ENCODE data around the gene PLCXD1.

Gene PLCXD1

DNA sequence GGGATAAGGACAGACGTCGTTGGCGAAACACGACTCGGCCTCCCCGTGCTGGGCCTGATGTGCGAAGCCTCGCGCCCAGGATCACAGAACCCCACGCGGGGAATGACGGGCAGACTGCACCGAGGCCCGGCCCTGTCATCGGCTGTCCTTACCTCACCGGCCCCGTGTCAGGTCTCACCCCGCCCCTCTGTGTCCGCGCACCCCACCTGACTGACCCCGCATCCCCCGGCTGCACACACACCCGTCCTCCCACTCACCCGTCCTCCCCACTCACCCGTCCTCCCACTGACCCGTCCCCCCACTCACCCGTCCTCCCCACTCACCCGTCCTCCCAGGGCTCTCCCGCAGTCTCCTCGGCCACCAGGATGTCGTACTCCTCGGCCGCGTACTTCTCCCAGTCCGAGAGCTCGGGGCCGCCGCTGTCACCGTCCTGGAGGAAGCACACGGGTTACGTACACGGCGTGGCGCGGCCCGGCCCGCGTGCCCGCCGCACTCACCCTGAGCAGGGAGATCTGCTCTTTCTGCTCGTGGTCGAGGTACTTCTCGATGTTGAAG is 57.2 kb downstream of the PLCXD1 start:
- no peak for DNase-seq (ENCODE audit: low read depth)
- no peak overlapping the region for H3K4me3 ChIP-seq (ENCODE audit: low read length)
- TF ChIP-seq, protein P1, sequence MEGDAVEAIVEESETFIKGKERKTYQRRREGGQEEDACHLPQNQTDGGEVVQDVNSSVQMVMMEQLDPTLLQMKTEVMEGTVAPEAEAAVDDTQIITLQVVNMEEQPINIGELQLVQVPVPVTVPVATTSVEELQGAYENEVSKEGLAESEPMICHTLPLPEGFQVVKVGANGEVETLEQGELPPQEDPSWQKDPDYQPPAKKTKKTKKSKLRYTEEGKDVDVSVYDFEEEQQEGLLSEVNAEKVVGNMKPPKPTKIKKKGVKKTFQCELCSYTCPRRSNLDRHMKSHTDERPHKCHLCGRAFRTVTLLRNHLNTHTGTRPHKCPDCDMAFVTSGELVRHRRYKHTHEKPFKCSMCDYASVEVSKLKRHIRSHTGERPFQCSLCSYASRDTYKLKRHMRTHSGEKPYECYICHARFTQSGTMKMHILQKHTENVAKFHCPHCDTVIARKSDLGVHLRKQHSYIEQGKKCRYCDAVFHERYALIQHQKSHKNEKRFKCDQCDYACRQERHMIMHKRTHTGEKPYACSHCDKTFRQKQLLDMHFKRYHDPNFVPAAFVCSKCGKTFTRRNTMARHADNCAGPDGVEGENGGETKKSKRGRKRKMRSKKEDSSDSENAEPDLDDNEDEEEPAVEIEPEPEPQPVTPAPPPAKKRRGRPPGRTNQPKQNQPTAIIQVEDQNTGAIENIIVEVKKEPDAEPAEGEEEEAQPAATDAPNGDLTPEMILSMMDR (IDR thresholded peaks at IDR 0.05; ENCODE audit: insufficient read depth, low read depth, low read length, missing control alignments) = no peak

DNA sequence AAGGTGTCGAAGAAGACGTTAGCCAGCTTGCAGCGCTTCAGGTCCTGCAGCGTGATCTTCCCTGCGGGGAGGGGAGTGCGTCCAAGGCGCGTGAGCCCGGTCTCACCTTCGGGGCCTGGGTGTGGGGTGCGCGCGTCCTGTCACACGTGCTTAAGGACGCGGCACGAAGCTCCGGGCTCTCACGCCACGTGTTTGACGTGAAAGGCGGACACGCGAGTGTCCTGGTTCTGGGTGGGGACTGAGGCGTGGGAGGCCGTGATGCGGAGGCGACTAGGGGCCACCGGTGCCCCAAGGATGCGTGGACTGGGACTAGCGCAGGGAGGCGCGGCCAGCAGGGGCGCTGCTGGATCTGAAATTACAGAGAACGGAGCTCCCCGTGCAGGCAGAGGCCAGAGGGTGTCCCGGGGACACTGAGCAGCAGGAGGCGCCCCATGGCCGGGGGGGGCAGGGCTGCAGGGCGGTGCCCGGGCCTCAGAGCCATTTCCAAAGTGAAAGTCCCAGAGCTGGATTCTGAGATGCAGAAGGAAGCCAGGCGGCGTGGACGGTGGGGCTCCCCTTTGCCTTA is 57.7 kb downstream of the PLCXD1 start:
- TF ChIP-seq, protein P1 (IDR thresholded peaks at IDR 0.05; ENCODE audit: insufficient read depth, low read depth, low read length, missing control alignments) = no peak
- no peak for DNase-seq (ENCODE audit: low read depth)

DNA sequence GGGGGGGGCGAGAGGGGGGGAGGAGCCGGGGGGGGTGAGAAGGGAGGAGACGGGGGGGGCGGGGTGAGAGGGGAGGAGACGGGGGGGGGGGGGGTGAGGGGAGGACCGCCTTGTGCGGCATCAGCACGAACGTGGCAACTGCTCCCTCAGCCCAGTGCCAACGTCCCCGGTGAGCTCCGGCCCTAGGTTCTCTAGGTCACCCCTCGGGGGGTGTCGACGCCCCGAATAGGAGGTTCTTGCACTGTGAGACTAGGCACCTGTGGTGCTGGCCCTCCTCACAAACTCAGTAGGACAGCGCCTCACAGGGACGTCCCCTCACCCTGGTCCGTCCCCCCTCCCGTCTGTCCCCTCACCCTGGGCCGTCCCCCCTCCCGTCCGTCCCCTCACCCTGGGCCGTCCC is 58.9 kb downstream of the PLCXD1 start:
- no peak for DNase-seq (ENCODE audit: low read depth)
- no peak overlapping the region for H3K4me3 ChIP-seq (ENCODE audit: low read length)
- TF ChIP-seq, protein P1 (IDR thresholded peaks at IDR 0.05; ENCODE audit: insufficient read depth, low read depth, low read length, missing control alignments) = no peak

More for the DNA sequence above, 57.7 kb downstream of the PLCXD1 start:
- H3K4me3 ChIP-seq (ENCODE audit: low read length) = no peak overlapping the region

DNA sequence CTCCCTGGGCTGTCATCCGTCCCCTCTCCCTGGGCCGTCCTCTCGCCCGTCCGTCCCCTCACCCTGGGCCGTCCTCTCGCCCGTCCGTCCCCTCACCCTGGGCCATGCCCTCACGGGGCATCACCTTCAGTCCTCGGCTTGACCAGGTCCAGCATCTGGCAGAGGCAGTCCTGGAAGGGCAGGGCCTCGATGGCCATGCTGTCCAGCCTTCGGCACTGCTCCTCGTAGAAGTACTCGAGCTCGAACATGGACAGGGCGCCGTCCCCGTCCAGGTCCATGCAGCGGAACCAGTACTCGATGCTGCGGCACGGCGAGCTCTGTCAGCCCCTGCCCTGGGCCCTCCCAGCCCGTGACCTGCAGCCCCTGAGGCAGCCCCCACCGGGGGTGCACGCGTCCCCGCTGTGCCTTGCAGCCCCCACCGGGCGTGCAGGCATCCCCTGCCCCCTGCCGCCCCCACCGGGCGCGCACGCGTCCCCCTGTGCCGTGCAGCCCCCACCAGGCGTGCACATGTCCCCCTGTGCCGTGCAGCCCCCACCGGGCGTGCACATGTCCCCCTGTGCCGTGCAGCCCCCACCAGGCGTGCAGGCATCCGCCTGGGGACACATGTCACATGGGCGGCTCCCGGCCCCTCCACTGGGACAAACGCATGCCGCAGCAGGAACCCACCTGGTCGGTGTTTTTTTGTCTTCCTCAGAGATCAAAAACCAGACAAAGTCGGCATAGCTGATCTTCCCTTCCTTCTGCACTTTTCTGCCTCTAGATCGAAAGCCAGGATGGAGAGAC is 59.7 kb downstream of the PLCXD1 start:
- DNase-seq (ENCODE audit: low read depth) = no peak
- TF ChIP-seq, protein P1 (IDR thresholded peaks at IDR 0.05; ENCODE audit: insufficient read depth, low read depth, low read length, missing control alignments) = no peak
- no peak overlapping the region for H3K4me3 ChIP-seq (ENCODE audit: low read length)

DNA sequence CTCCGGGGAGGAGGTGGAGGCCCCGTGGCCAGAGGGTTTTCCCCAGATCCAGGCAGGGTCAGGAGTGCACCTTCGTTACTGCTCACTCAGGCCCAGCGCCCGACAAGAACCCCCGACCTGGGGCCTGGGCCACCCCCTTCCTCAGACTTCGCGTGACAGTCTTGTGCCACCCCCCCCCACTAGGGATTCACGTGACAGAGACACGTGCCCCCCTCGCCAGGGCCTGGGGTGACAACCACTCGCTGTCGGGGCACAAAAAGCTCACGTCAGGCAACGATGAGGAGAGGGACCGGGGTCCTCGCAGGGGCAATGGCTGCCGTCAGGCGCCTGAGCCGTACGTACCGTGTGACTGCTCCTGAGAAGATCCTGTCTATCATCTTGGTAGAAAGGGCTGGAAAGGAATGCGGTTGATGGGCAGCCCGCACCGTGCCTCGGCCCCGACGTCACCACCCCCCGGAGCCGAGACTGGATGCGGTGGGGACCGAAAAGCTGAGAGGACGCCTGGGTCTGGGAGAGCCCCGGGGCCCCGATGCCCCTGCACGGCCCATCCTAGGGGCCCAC is 60.4 kb downstream of the PLCXD1 start:
- no peak for DNase-seq (ENCODE audit: low read depth)
- TF ChIP-seq, protein P1 (IDR thresholded peaks at IDR 0.05; ENCODE audit: insufficient read depth, low read depth, low read length, missing control alignments) = no peak
- no peak overlapping the region for H3K4me3 ChIP-seq (ENCODE audit: low read length)

DNA sequence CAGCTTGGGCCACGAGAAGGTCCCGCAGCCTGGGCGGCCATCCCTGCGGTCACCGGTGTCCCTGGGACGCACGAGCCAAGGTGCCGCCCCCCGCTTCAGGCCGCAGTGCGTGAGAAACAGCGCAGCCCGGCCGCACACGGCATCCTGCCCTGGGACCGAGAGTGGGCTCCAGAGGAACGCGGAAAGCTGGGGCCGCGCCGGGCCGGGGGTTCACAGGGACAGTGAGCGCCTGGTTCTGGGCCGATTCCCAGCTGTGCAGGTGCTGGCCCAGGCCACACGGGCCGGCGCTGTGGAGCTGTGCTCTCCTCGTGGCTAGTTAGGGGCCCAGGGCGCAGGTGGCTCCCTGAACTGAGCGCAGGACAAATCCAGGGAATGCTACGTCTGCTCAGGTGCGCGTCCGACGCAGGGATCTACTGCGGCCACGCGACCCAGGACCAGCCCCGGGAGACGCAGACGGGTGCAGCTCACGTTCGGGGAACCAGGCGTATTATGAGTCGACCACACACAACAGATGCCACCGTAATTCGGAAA is 63.3 kb downstream of the PLCXD1 start:
- TF ChIP-seq, protein P1 (IDR thresholded peaks at IDR 0.05; ENCODE audit: insufficient read depth, low read depth, low read length, missing control alignments) = no peak
- no peak for DNase-seq (ENCODE audit: low read depth)
- no peak overlapping the region for H3K4me3 ChIP-seq (ENCODE audit: low read length)

All from epithelial cell of esophagus (primary cell).